HS-27A (cell line): ENCODE results near the gene TIGAR.

Experiments
- DNase-seq: peaks from one replicate; pipeline ENCODE4 v3.0.0-alpha.2; 2012; ENCODE audit warnings: low read depth, missing footprints

Gene TIGAR

GRCh38 chr12:4378772-4379171 lies 57.8 kb downstream of the TIGAR start:
- no peak for DNase-seq

GRCh38 chr12:4379405-4379804 lies 58.4 kb downstream of the TIGAR start, which contains the start of gene FGF23:
TSS of gene FGF23 (minus strand) at chr12:4379712. CDS start at chr12:4379582, 130 bp downstream.
- DNase-seq, result no peak

- DNase-seq, result no peak
Observed at GRCh38 chr12:4380332-4380731, 59.3 kb downstream of the TIGAR start.

- DNase-seq, result no peak
Observed at GRCh38 chr12:4383304-4383865, 62.4 kb downstream of the TIGAR start.

- no peak for DNase-seq
Observed at GRCh38 chr12:4386801-4387200, 65.8 kb downstream of the TIGAR start.

- DNase-seq, result no peak
Observed at GRCh38 chr12:4387607-4388006, 66.6 kb downstream of the TIGAR start.

GRCh38 chr12:4388032-4388431 lies 67.0 kb downstream of the TIGAR start:
- DNase-seq, result no peak

GRCh38 chr12:4388662-4389061 lies 67.6 kb downstream of the TIGAR start:
- DNase-seq, result no peak

GRCh38 chr12:4392223-4392742 lies 71.3 kb downstream of the TIGAR start:
- no peak for DNase-seq

- no peak for DNase-seq
Observed at GRCh38 chr12:4393211-4393610, 72.2 kb downstream of the TIGAR start.

- DNase-seq, result no peak
Observed at GRCh38 chr12:4395818-4396217, 74.8 kb downstream of the TIGAR start.

GRCh38 chr12:4401117-4401516 lies 80.1 kb downstream of the TIGAR start:
- no peak for DNase-seq

GRCh38 chr12:4402996-4403395 lies 82.0 kb downstream of the TIGAR start:
- DNase-seq, result no peak
